HG03571 (cell line): ENCODE measurements around the gene SLC16A8.

Experiments used
- ATAC-seq: cut with Tn5 transposase; IDR thresholded peaks from one replicate; pipeline ENCODE4 v1.9.1; 2021; ENCODE audit not compliant: unreplicated experiment

Gene SLC16A8

DNA sequence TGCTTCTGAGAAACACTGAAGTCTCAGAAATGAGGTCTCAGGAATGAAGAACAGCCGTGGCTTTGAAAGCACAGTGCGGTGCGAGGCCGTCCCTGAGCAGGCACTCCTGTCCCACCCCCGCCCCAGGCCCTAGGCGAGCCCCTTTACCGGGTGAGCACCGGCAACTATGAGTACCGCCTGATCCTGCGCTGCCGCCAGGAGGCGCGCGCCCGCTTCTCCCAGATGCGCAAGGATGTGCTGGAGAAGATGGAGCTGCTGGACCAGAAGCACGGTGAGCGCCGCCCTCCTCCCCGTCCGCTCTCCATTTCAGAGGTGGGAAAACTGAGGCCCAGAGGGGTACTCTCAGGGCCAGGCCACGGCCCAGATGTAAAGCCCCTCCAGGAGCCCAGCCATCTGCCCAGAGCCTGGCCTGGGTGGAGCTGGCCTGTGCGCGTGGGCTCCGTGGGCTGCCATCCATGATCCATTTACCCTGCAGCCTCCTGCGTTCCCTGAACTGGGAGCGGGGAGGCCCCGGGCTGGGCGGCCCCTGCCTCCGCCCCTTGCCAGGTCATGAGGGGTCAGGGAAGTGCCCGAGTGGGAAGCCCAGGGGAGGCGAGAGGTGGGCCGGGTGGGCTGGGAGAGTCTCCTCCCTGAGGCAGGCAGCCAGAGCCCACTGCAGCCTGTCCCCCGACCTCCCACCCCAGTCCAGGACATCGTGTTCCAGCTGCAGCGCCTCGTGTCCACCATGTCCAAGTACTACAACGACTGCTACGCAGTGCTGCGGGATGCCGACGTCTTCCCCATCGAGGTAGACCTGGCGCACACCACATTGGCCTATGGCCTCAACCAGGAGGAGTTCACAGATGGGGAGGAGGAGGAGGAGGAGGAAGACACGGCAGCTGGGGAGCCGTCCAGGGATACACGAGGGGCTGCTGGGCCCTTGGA, 9.5 kb downstream of the SLC16A8 start:
- no peak for ATAC-seq

GRCh38 chr22:38073150-38074130, 10.5 kb downstream of the SLC16A8 start:
- ATAC-seq, result no peak

DNA sequence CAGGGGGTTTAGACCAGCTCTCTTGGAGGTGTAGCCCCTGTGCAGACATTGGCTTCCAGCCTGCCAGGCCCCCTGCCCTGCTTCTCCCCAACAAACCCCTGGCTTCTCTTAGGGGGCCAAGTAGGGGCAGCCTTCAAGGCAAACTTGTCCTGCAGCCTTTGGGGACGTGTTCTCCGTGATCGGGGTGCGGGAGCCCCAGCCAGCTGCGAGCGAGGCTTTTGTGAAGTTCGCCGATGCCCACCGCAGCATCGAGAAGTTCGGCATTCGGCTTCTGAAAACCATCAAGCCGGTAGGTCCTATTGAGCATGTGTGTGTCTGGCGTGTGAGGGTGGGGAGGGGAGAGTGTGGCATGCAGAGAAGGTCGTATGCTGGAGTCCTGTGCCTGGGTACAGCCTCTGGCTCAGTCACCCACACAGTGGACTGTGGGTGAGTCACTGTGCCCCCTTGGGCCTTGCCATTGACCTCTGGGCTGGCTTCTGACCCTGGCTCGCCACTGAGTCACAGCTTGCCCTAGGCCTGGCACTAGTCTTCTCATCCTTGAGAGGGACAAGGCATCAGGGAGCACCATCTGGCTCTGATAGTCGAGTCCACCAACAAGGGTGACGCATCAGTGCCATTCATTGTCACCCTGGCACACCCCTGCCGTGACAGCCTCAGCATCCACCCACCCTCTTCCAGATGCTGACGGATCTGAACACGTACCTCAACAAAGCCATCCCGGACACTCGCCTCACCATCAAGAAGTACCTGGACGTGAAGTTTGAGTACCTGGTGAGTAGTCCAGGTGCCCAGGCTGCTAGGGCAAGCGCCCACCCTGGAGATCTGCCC, 11.4 kb downstream of the SLC16A8 start:
- no peak for ATAC-seq

DNA sequence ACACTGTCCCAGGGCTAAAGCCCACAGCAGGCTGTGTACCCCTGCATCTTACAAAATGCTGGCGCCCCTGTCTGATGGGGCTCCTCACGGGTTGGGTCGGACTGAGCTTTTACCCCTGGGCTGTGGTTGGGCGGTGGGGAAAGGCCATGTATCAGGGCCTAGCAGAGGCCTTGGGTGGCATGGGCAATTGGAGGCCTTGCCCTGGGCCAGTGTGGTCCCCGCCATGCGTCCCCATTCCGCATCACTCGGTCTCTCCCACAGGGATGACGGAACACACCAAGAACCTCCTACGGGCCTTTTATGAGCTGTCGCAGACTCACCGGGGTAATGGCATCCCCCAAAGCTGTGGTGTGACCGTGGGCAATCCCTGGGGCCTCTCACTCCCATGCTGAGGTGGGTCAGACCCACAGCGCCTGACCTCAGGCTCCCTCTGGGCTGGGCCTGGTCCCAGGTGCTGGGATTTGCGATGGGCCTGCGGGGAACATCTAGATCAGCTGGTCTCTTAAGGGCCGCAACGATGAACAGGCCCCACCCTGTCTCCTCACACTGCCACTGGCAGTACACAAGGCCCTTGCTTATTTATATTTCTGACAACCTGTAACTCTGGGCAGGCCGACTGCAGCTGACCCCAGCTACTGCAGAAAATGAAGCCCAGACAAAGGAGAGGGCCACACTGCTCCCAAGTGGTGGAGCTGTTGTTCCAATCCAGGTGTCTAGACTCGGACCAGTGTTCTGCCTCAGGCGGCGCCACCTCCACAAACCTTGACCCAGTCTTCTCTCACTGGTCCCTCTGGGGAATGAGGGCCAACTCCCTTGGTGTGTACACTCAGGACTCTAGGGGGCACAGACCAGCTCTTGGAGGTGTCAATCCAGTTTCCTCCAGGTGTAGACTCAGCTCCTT, 12.3 kb downstream of the SLC16A8 start:
- no peak for ATAC-seq

DNA sequence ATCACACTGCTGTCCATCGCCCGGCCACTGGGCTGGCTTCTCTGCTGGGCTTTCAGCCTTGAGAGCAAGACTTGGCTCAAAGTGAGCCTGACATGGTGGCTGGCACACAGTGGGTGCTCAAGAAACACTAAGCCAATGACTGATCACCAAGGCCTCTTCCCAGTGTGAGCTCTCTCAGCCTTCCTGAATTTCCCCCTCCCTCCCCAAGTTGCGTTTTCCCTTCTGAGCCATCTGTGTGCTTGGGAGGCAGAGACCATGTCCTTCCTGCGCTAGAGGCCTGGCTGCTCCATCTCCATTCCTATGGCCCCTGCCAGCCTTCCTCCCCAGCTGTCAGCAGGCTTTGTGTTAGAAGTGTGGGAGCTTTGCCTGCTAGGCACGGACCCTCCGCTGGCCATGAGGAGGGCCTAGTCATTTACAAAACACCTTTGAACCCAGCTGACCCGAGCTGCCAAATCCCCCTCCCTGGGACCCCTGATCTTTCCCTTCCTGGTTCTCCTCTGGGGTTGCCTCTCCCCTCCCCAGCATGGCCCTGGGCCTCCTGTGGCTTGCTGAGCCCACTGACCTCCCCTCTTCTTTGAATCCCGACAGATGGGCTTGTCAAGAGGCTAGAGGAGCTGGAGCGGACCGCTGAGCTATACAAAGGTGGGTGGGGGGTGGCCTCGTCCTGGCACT, 13.6 kb downstream of the SLC16A8 start:
- ATAC-seq, result no peak

- no peak for ATAC-seq
Observed at GRCh38 chr22:38069372-38070249, 14.4 kb downstream of the SLC16A8 start.

- no peak for ATAC-seq
Observed at GRCh38 chr22:38068641-38069371, 15.2 kb downstream of the SLC16A8 start.

GRCh38 chr22:38067761-38068360, 16.1 kb downstream of the SLC16A8 start:
- ATAC-seq, result no peak

DNA sequence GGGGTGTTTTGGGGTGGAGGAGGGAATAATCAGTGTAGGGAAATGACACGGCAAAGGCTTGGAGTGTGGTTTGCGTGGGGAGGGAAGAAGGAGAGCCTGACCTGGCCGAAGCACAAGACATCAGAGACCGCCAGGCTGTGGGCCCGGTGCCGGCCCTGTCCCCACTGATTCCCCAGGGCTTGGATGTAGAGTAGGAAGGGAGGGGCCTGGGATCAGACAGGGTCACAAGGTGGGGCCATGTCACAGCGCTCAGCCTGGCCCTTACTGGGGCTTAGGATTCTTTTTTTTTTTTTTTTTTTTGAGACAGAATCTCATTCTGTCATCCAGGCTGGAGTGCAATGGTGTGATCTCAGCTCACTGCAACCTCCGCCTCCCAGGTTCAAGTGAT, 17.0 kb downstream of the SLC16A8 start:
- no peak for ATAC-seq

GRCh38 chr22:38066381-38067027, 17.5 kb downstream of the SLC16A8 start:
- no peak for ATAC-seq

GRCh38 chr22:38065539-38065938, 18.4 kb downstream of the SLC16A8 start:
- ATAC-seq, result no peak

- ATAC-seq, result no peak
Observed at GRCh38 chr22:38062791-38063190, 21.2 kb downstream of the SLC16A8 start.

GRCh38 chr22:38056969-38057891, 26.8 kb downstream of the SLC16A8 start, which contains the start of gene PICK1:
Gene PICK1, plus strand, starts transcription at chr22:38057404. Its CDS starts 406 bp downstream, at chr22:38057810.
- ATAC-seq, result no peak

DNA sequence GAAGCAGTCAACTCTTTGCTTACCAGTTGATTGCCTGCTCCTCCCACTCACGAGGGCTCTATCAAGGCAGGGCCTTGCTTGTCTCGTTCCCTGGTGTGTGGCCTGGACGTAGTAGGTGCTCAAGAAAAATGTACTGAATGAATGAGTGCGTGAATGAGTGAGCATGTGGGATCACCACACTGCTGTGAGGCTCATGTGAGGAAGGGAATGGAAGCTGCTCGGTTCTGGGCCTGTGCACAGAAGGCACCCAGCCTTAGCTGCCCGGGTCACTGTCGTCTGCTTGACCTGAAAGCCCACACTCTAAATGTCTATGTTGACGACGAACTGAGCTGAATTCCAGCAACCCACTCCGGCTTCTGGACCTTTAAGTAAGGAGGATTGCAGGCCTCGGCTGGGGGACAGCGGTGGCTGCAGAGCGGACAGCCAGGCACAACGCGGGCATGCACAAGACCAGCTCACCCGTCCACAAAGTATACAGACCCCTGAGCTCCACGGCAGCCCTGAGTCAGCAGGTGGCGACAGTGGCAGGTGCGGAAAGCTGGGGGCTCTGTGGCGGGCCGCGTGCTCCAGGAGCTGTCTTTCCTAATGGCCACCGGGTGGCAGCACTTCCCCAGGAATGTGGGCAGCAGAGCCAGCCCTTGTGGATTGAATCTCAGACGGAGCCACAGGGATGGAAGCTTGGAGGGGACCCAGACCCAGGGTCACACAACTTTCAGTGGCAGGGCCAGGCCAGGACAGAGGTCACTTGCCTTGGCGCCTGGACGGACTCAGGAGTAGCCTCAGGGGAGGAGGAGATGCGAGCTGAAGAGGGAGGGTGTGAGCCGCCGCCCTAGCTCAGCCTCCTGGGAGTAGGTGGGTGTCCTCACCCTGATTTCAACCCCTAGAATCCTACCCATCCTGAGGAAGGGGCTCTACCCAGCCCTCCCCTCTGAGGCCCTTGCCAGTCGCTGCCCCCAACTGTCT, 31.8 kb downstream of the SLC16A8 start:
- no peak for ATAC-seq
